HepG2 (cell line): ENCODE results near the gene TBC1D7. TPM values are rescaled to one million over a fixed set of nuclear protein-coding genes. Genes with fewer than 3 reads are reported as not detected.

Source experiments
- CAMTA2 ChIP-seq: sonication (generic); formaldehyde crosslinking; IDR thresholded peaks from 2 replicates; pipeline ENCODE4 v1.4.0; 2020; ENCODE audit warnings: mild to moderate bottlenecking, missing genetic modification reagents, borderline replicate concordance
- ELF3 ChIP-seq: IDR thresholded peaks from 2 replicates; pipeline ENCODE4 v1.6.1; 2016; ENCODE audit warnings: missing genetic modification reagents, missing compliant biosample characterization
- ETV6 ChIP-seq: sonication (generic); formaldehyde crosslinking; conservative IDR thresholded peaks from 2 replicates; pipeline ENCODE4 v1.4.0; 2020; ENCODE audit warnings: missing genetic modification reagents
- FOXA3 ChIP-seq: IDR thresholded peaks from 2 replicates; pipeline ENCODE4 v1.6.1; 2016; ENCODE audit warnings: missing genetic modification reagents, missing compliant biosample characterization
- RARA ChIP-seq: IDR thresholded peaks from 2 replicates; pipeline ENCODE4 v1.6.1; 2016; ENCODE audit warnings: missing genetic modification reagents, missing compliant biosample characterization
- SMAD9 ChIP-seq: sonication (generic); formaldehyde crosslinking; IDR thresholded peaks from 2 replicates; pipeline ENCODE4 v1.5.1; 2020; ENCODE audit warnings: mild to moderate bottlenecking, missing genetic modification reagents
- SP140L ChIP-seq: sonication (generic); formaldehyde crosslinking; IDR thresholded peaks from 2 replicates; pipeline ENCODE4 v1.4.0; 2020; ENCODE audit warnings: missing genetic modification reagents, borderline replicate concordance
- TCF7L2 ChIP-seq: IDR thresholded peaks from 2 replicates; pipeline ENCODE4 v1.6.1; 2011; ENCODE audit warnings: mild to moderate bottlenecking, low read depth, low read length, moderate library complexity
- ZNF124 ChIP-seq: sonication (generic); formaldehyde crosslinking; IDR thresholded peaks from 2 replicates; pipeline ENCODE4 v1.4.0; 2020; ENCODE audit warnings: missing genetic modification reagents
- ZNF557 ChIP-seq: sonication (generic); formaldehyde crosslinking; IDR thresholded peaks from 2 replicates; pipeline ENCODE4 v1.4.0; 2020; ENCODE audit warnings: missing genetic modification reagents
- ZNF790 ChIP-seq: sonication (generic); formaldehyde crosslinking; IDR thresholded peaks from 2 replicates; pipeline ENCODE4 v1.8.0; 2022; ENCODE audit warnings: missing genetic modification reagents, mild to moderate bottlenecking, borderline replicate concordance
- polyA plus RNA-seq, 8 experiments: library from polyadenylated mRNA; depleted of rRNA in 3 of 8; stranded (reverse) in 7 of 8; unstranded in 1 of 8; fragments of >200 nt; fragmentation: Illumina TruSeq in 4 of 8; extraction: Trizol in 4 of 8; gene quantifications; 2 replicates each; pipeline versions ENCODE4 v1.2.1 to v1.2.3, GENCODE V29; 2011 to 2016; ENCODE audit warnings: low read depth in 4 of 8, missing spikeins in 1 of 8, mixed read lengths in 1 of 8; ENCODE audit not compliant: insufficient read depth in 1 of 8
- total RNA-seq, 5 experiments: library from RNA; depleted of rRNA; stranded (reverse); fragments of >200 nt; fragmentation: Illumina TruSeq; extraction: Trizol; gene quantifications; 2 replicates each; pipeline ENCODE4 v1.2.3, GENCODE V29; 2016; ENCODE audit warnings: low read depth in 1 of 5
- TF ChIP-seq, protein P1 (sequence below), 2 experiments: sonication (generic) in 1 of 2; formaldehyde crosslinking in 1 of 2; IDR thresholded peaks; 2 replicates each; pipeline versions ENCODE4 v1.6.1 to v1.9.0; 2014 to 2022; ENCODE audit warnings: antibody characterized with exemption in 1 of 2, borderline replicate concordance in 1 of 2, inconsistent platforms in 1 of 2, low read depth in 1 of 2, missing genetic modification reagents in 1 of 2
- TF ChIP-seq, protein P2 (sequence below): sonication (generic); formaldehyde crosslinking; IDR thresholded peaks from 2 replicates; pipeline ENCODE4 v1.9.0; 2021; ENCODE audit warnings: mild to moderate bottlenecking, missing genetic modification reagents
- TF ChIP-seq, protein P3 (sequence below): sonication (generic); formaldehyde crosslinking; IDR thresholded peaks from 2 replicates; pipeline ENCODE4 v1.5.1; 2020; ENCODE audit warnings: missing genetic modification reagents, mild to moderate bottlenecking, borderline replicate concordance
- TF ChIP-seq, protein P4 (sequence below): IDR thresholded peaks from 2 replicates; pipeline ENCODE4 v1.6.1; 2018; ENCODE audit warnings: missing genetic modification reagents, mild to moderate bottlenecking, missing compliant biosample characterization

TBC1D7 gene
- total and polyA plus RNA-seq, 2 of the 13 experiments (the other 11 are each of a cell fraction or from before 2014, with no cell fraction given), result 23.3 to 30.8 TPM

DNA sequence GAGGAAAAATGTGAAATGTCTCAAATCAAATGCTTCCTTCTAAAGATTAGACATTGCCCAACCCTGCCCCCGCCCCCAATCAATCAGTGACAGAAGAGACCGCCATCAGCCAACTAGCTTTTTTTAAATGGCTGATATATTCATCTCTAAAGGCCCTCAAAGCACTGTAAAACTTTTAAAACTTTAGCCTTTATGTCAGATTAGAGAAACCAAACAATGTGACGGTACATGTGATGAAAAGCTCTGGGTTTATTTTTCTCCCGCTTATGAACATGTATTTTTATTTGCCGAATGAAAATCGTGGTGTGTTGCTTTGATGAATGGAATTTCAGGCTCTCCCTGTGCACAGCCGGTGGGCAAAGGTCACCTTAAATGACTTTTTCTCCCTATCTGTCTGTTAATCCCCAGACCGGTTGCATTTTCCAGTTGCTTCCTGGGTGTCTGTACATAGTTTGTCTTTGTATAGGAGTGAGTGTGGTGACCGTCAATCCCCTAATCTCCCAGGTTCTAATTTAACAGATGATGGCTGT lies 38.5 kb downstream of the TBC1D7 start (continued):
- TF ChIP-seq, protein P1, sequence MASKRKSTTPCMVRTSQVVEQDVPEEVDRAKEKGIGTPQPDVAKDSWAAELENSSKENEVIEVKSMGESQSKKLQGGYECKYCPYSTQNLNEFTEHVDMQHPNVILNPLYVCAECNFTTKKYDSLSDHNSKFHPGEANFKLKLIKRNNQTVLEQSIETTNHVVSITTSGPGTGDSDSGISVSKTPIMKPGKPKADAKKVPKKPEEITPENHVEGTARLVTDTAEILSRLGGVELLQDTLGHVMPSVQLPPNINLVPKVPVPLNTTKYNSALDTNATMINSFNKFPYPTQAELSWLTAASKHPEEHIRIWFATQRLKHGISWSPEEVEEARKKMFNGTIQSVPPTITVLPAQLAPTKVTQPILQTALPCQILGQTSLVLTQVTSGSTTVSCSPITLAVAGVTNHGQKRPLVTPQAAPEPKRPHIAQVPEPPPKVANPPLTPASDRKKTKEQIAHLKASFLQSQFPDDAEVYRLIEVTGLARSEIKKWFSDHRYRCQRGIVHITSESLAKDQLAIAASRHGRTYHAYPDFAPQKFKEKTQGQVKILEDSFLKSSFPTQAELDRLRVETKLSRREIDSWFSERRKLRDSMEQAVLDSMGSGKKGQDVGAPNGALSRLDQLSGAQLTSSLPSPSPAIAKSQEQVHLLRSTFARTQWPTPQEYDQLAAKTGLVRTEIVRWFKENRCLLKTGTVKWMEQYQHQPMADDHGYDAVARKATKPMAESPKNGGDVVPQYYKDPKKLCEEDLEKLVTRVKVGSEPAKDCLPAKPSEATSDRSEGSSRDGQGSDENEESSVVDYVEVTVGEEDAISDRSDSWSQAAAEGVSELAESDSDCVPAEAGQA (IDR thresholded peaks at IDR 0.05; ENCODE audit: low read depth), result 0 out of 2 replicates have a peak, but pooled peaks have one; percentile 15
- TF ChIP-seq, protein P1 (CRISPR knock-in tag; IDR thresholded peaks at IDR 0.05; ENCODE audit: borderline replicate concordance), result no peak
- TF ChIP-seq CAMTA2 (CRISPR knock-in tag), result no peak
- TF ChIP-seq SP140L (CRISPR knock-in tag), result 0 out of 2 replicates have a peak, but pooled peaks have one; percentile 76
- TF ChIP-seq ZNF790 (CRISPR knock-in tag), result no peak
- peak; percentile 64 for TF ChIP-seq FOXA3 (CRISPR knock-in tag)
- TF ChIP-seq, protein P2, sequence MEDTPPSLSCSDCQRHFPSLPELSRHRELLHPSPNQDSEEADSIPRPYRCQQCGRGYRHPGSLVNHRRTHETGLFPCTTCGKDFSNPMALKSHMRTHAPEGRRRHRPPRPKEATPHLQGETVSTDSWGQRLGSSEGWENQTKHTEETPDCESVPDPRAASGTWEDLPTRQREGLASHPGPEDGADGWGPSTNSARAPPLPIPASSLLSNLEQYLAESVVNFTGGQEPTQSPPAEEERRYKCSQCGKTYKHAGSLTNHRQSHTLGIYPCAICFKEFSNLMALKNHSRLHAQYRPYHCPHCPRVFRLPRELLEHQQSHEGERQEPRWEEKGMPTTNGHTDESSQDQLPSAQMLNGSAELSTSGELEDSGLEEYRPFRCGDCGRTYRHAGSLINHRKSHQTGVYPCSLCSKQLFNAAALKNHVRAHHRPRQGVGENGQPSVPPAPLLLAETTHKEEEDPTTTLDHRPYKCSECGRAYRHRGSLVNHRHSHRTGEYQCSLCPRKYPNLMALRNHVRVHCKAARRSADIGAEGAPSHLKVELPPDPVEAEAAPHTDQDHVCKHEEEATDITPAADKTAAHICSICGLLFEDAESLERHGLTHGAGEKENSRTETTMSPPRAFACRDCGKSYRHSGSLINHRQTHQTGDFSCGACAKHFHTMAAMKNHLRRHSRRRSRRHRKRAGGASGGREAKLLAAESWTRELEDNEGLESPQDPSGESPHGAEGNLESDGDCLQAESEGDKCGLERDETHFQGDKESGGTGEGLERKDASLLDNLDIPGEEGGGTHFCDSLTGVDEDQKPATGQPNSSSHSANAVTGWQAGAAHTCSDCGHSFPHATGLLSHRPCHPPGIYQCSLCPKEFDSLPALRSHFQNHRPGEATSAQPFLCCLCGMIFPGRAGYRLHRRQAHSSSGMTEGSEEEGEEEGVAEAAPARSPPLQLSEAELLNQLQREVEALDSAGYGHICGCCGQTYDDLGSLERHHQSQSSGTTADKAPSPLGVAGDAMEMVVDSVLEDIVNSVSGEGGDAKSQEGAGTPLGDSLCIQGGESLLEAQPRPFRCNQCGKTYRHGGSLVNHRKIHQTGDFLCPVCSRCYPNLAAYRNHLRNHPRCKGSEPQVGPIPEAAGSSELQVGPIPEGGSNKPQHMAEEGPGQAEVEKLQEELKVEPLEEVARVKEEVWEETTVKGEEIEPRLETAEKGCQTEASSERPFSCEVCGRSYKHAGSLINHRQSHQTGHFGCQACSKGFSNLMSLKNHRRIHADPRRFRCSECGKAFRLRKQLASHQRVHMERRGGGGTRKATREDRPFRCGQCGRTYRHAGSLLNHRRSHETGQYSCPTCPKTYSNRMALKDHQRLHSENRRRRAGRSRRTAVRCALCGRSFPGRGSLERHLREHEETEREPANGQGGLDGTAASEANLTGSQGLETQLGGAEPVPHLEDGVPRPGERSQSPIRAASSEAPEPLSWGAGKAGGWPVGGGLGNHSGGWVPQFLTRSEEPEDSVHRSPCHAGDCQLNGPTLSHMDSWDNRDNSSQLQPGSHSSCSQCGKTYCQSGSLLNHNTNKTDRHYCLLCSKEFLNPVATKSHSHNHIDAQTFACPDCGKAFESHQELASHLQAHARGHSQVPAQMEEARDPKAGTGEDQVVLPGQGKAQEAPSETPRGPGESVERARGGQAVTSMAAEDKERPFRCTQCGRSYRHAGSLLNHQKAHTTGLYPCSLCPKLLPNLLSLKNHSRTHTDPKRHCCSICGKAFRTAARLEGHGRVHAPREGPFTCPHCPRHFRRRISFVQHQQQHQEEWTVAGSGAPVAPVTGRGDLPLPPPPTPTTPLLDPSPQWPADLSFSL (CRISPR knock-in tag), result peak; percentile 65; the same call in 1 of the 2 replicates
- TF ChIP-seq TCF7L2, result peak; percentile 65
- TF ChIP-seq, protein P3, sequence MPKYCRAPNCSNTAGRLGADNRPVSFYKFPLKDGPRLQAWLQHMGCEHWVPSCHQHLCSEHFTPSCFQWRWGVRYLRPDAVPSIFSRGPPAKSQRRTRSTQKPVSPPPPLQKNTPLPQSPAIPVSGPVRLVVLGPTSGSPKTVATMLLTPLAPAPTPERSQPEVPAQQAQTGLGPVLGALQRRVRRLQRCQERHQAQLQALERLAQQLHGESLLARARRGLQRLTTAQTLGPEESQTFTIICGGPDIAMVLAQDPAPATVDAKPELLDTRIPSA (CRISPR knock-in tag), result no peak
- peak; percentile 57 for TF ChIP-seq RARA (CRISPR knock-in tag)
- TF ChIP-seq ELF3 (CRISPR knock-in tag), result peak; percentile 88
- TF ChIP-seq, protein P4, sequence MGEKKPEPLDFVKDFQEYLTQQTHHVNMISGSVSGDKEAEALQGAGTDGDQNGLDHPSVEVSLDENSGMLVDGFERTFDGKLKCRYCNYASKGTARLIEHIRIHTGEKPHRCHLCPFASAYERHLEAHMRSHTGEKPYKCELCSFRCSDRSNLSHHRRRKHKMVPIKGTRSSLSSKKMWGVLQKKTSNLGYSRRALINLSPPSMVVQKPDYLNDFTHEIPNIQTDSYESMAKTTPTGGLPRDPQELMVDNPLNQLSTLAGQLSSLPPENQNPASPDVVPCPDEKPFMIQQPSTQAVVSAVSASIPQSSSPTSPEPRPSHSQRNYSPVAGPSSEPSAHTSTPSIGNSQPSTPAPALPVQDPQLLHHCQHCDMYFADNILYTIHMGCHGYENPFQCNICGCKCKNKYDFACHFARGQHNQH (CRISPR knock-in tag), result peak; percentile 82
- no peak for TF ChIP-seq ZNF557
- TF ChIP-seq ZNF124 (CRISPR knock-in tag), result peak; percentile 18; the same call in 1 of the 2 replicates
- TF ChIP-seq SMAD9 (CRISPR knock-in tag), result no peak
- no peak for TF ChIP-seq ETV6 (CRISPR knock-in tag)
